Gastrocnemius medialis (tissue), 4 donors: ENCODE results near the gene ZC3H4.

ENCODE experiments used
- CTCF ChIP-seq, 5 experiments: fragments of 450-650 bp in 3 of 5; fragments of 200-600 bp in 2 of 5; sonication (generic) in 2 of 5; IDR thresholded peaks in 4 of 5; conservative IDR thresholded peaks in 1 of 5; 1 replicate in 4 of 5; 2 replicates in 1 of 5; pipeline ENCODE4 v1.5.1; 2016 to 2019; ENCODE audit warnings: antibody characterized with exemption in 5 of 5, mild to moderate bottlenecking in 3 of 5, moderate library complexity in 3 of 5
- POLR2A ChIP-seq, 2 donors: fragments of 450-650 bp; IDR thresholded peaks; one replicate each; pipeline ENCODE4 v1.6.1; 2017; ENCODE audit warnings: antibody characterized with exemption in 2 of 2, mild to moderate bottlenecking in 2 of 2, moderate library complexity in 2 of 2

- no peak for TF ChIP-seq CTCF (IDR thresholded peaks at IDR 0.05 in 4 of 5, conservative IDR thresholded peaks at IDR 0.05 in 1 of 5)
- TF ChIP-seq POLR2A (IDR thresholded peaks at IDR 0.05): peak; percentile 4 to 36
Observed at GRCh38 chr19:47047763-47048405, 65.7 kb downstream of the ZC3H4 start.
